Transverse colon (tissue), 4 donors: ENCODE measurements around the gene SOX18. TPM values are rescaled to one million over a fixed set of nuclear protein-coding genes. Genes with fewer than 3 reads are reported as not detected.

ENCODE experiments used
- DNase-seq: peaks from one replicate; pipeline ENCODE4 v3.0.0-alpha.2; 2019
- H3K27ac ChIP-seq, 4 donors: fragments of 200-600 bp; sonication (generic); 2 replicates each; pipeline ENCODE4 v1.5.1; 2016 to 2018; ENCODE audit warnings: inconsistent platforms in 4 of 4
- H3K27me3 ChIP-seq: fragments of 200-600 bp; sonication (generic); 2 replicates; pipeline ENCODE4 v1.5.1; 2017; ENCODE audit warnings: inconsistent platforms
- H3K36me3 ChIP-seq, 4 donors: fragments of 200-600 bp; sonication (generic); 2 replicates each; pipeline ENCODE4 v1.5.1; 2017 to 2019; ENCODE audit warnings: inconsistent platforms in 4 of 4
- H3K4me1 ChIP-seq, 4 donors: fragments of 200-600 bp; sonication (generic); 2 replicates each; pipeline ENCODE4 v1.5.1; 2017 to 2020; ENCODE audit warnings: inconsistent platforms in 4 of 4
- H3K4me3 ChIP-seq, 4 donors: fragments of 200-600 bp; sonication (generic); 1 replicate in 1 of 4; 2 replicates in 3 of 4; pipeline versions ENCODE4 v1.5.1 to v1.6.1; 2017 to 2019; ENCODE audit warnings: inconsistent platforms in 4 of 4
- H3K9me3 ChIP-seq, 2 donors: fragments of 200-600 bp; sonication (generic); 2 replicates each; pipeline ENCODE4 v1.5.1; 2017 to 2019; ENCODE audit warnings: inconsistent platforms in 2 of 2
- CTCF ChIP-seq, 5 experiments: fragments of 200-600 bp in 3 of 5; fragments of 450-650 bp in 2 of 5; sonication (generic) in 3 of 5; IDR thresholded peaks; 1 replicate in 2 of 5; 2 replicates in 3 of 5; pipeline ENCODE4 v1.5.1; 2016 to 2017; ENCODE audit warnings: antibody characterized with exemption in 5 of 5, inconsistent platforms in 3 of 5, mild to moderate bottlenecking in 2 of 5, moderate library complexity in 1 of 5
- EP300 ChIP-seq: sonication (generic); formaldehyde crosslinking; IDR thresholded peaks from one replicate; pipeline ENCODE4 v1.6.1; 2017; ENCODE audit warnings: antibody characterized with exemption, low read depth
- POLR2A ChIP-seq: fragments of 450-650 bp; IDR thresholded peaks from one replicate; pipeline ENCODE4 v1.6.1; 2016; ENCODE audit warnings: antibody characterized with exemption, mild to moderate bottlenecking, moderate library complexity
- POLR2AphosphoS5 ChIP-seq, 3 donors: sonication (generic); formaldehyde crosslinking; IDR thresholded peaks; one replicate each; pipeline ENCODE4 v1.6.1; 2016; ENCODE audit warnings: antibody characterized with exemption in 3 of 3
- WGBS, 2 donors: methylation state at CpG; one replicate each; pipeline ENCODE4 v1.1.5; 2018; ENCODE audit warnings: low coverage in 1 of 2; 5-methylcytosine and 5-hydroxymethylcytosine counted together
- in situ Hi-C, 4 donors: fragments of 200-750 bp; cut with MboI; loops; one replicate each; pipeline versions ENCODE4 v1.15.0 to v1.15.1; 2017; ENCODE audit warnings: low sequenced_read_pairs in 3 of 4, low pct_ligation_motif_present in 1 of 4, low pct_unique_long_range_greater_than_20kb in 1 of 4
- intact Hi-C: fragments of 100-400 bp; cut with DNase I; formaldehyde crosslinking; loops from one replicate; pipeline ENCODE4 v1.15.1; 2023; ENCODE audit warnings: low total_unique reads
- total RNA-seq, 4 donors: library from RNA; depleted of rRNA; stranded (reverse); fragments of >200 nt; gene quantifications; one replicate each; pipeline ENCODE4 v1.1.0, GENCODE V29; 2016

SOX18 gene
- total RNA-seq, 4 donors from 2014 or later = 1.8 to 14.2 (median 6.5) TPM

- H3K4me1 ChIP-seq = no peaks in the 10 kb centered on the region
- no peaks in the 10 kb centered on the region for H3K9me3 ChIP-seq
- H3K27me3 ChIP-seq = no peaks in the 10 kb centered on the region
- in situ Hi-C loops (no loop called here), intact Hi-C loops (no loop called here)
- 84% methylated on average over 10 of the region's 10 CpGs; no CpG with 5 or more reads in 1 of the 2 donors for WGBS, 2 donors
- no peak overlapping the region for H3K27ac ChIP-seq
- H3K36me3 ChIP-seq = peaks cover 0 to 58% (median 30%) of the 10 kb centered on the region in 4 donors
- no peak for DNase-seq
- TF ChIP-seq POLR2A (no peak), POLR2AphosphoS5 (IDR thresholded peaks at IDR 0.05) (no peak), CTCF (IDR thresholded peaks at IDR 0.05) (no peak), EP300 (no peak)
- H3K4me3 ChIP-seq = no peak overlapping the region
Measured at GRCh38 chr20:64006490-64006889, 42.9 kb downstream of the SOX18 start.

- no peaks in the 10 kb centered on the region for H3K27me3 ChIP-seq
- H3K4me3 ChIP-seq = no peak overlapping the region
- H3K27ac ChIP-seq = no peak overlapping the region
- H3K4me1 ChIP-seq = no peaks in the 10 kb centered on the region
- H3K9me3 ChIP-seq = no peaks in the 10 kb centered on the region
- in situ Hi-C loops = no loop called here
- no peak for DNase-seq
- 75 to 87% methylated on average over 4 to 6 of the region's 6 CpGs for WGBS, 2 donors
- intact Hi-C loops = no loop called here
- no peak for TF ChIP-seq POLR2AphosphoS5 (IDR thresholded peaks at IDR 0.05)
- TF ChIP-seq POLR2A = no peak
- no peak for TF ChIP-seq EP300
- TF ChIP-seq CTCF (IDR thresholded peaks at IDR 0.05) = no peak
- H3K36me3 ChIP-seq = peaks cover 0 to 57% (median 28%) of the 10 kb centered on the region in 4 donors
Measured at GRCh38 chr20:64005394-64005793, 44.0 kb downstream of the SOX18 start.

- TF ChIP-seq EP300 = no peak
- TF ChIP-seq CTCF (IDR thresholded peaks at IDR 0.05) = no peak
- no peak for TF ChIP-seq POLR2A
- peaks cover 0 to 57% (median 28%) of the 10 kb centered on the region in 4 donors for H3K36me3 ChIP-seq
Measured at GRCh38 chr20:64003960-64004725, 45.3 kb downstream of the SOX18 start.

GRCh38 chr20:64001607-64002011 lies 47.8 kb downstream of the SOX18 start:
- peaks cover 0 to 63% (median 28%) of the 10 kb centered on the region in 4 donors for H3K36me3 ChIP-seq
- no peak for DNase-seq
- no peaks in the 10 kb centered on the region for H3K27me3 ChIP-seq
- no peak for TF ChIP-seq POLR2A
- no peak for TF ChIP-seq POLR2AphosphoS5 (IDR thresholded peaks at IDR 0.05)
- TF ChIP-seq EP300 = no peak
- TF ChIP-seq CTCF (IDR thresholded peaks at IDR 0.05) = no peak
- no peak overlapping the region for H3K4me3 ChIP-seq
- H3K4me1 ChIP-seq = no peaks in the 10 kb centered on the region
- no peak overlapping the region for H3K27ac ChIP-seq
- WGBS, 2 donors = 59 to 71% methylated on average over 1 to 11 of the region's 11 CpGs
- intact Hi-C loops (no loop called here), in situ Hi-C loops (no loop called here)
- H3K9me3 ChIP-seq = no peaks in the 10 kb centered on the region

More at GRCh38 chr20:64003960-64004725, 45.3 kb downstream of the SOX18 start:
- 63 to 100% methylated on average over 1 to 7 of the region's 7 CpGs for WGBS, 2 donors
- H3K4me1 ChIP-seq = no peaks in the 10 kb centered on the region
- no peak for DNase-seq
- H3K27ac ChIP-seq = no peak overlapping the region
- in situ Hi-C loops = no loop called here
- H3K4me3 ChIP-seq = no peak overlapping the region
- no peaks in the 10 kb centered on the region for H3K9me3 ChIP-seq
- H3K27me3 ChIP-seq = no peaks in the 10 kb centered on the region
- intact Hi-C loops = no loop called here
